Measurements from ENCODE around the gene SLC23A2.

GRCh38 chr20:5033566-5033965 is 32.3 kb upstream of the SLC23A2 start:
- no peak for TF ChIP-seq CTCF (IDR thresholded peaks at IDR 0.05 in 4 of 5, conservative IDR thresholded peaks at IDR 0.05 in 1 of 5)
- TF ChIP-seq POLR2A (IDR thresholded peaks at IDR 0.05), result no peak
